GM12864 (cell line): Measurements from ENCODE around the gene ZMIZ1.

Experiments
- DNase-seq: peaks from one replicate; pipeline ENCODE4 v3.0.0-alpha.2; 2011; ENCODE audit warnings: low read depth
- H3K4me3 ChIP-seq: 2 replicates; pipeline ENCODE4 v1.5.1; 2011; ENCODE audit warnings: mild to moderate bottlenecking, low read depth, low read length, control low read depth
- CTCF ChIP-seq: IDR thresholded peaks from 2 replicates; pipeline ENCODE4 v1.5.1; 2011; ENCODE audit warnings: low read depth, mild to moderate bottlenecking, moderate library complexity, low read length, control low read depth, inconsistent platforms; ENCODE audit errors: missing control alignments

ZMIZ1 gene

GRCh38 chr10:79126351-79127080 lies 57.8 kb downstream of the ZMIZ1 start:
- TF ChIP-seq CTCF = no peak
- no peak for DNase-seq
- no peak overlapping the region for H3K4me3 ChIP-seq

- H3K4me3 ChIP-seq = no peak overlapping the region
- no peak for TF ChIP-seq CTCF
- no peak for DNase-seq
Observed at GRCh38 chr10:79127151-79127961, 58.6 kb downstream of the ZMIZ1 start.

- H3K4me3 ChIP-seq = no peak overlapping the region
- TF ChIP-seq CTCF = no peak
- no peak for DNase-seq
Observed at GRCh38 chr10:79128241-79128922, 59.6 kb downstream of the ZMIZ1 start.

GRCh38 chr10:79128923-79129305 lies 60.1 kb downstream of the ZMIZ1 start:
- no peak for DNase-seq
- no peak for TF ChIP-seq CTCF
- H3K4me3 ChIP-seq = no peak overlapping the region

- H3K4me3 ChIP-seq = no peak overlapping the region
- no peak for TF ChIP-seq CTCF
Observed at GRCh38 chr10:79129361-79129997, 60.7 kb downstream of the ZMIZ1 start.

GRCh38 chr10:79130255-79130654 lies 61.5 kb downstream of the ZMIZ1 start:
- H3K4me3 ChIP-seq = no peak overlapping the region
- DNase-seq = no peak
- no peak for TF ChIP-seq CTCF

More at GRCh38 chr10:79129361-79129997, 60.7 kb downstream of the ZMIZ1 start:
- no peak for DNase-seq
